Measurements from ENCODE around the gene TACR2. TPM values are rescaled to one million over a fixed set of nuclear protein-coding genes. Genes with fewer than 3 reads are reported as not detected.

The TACR2 gene
- total RNA-seq, 2 donors from 2014 or later = not detected

- Mint-ChIP-seq H3K36me3 (ENCODE audit: low read depth) (peaks cover 33% of the 10 kb centered on the region), H3K9me3 (no peaks in the 10 kb centered on the region), H3K27ac (no peak overlapping the region), H3K4me1 (peaks cover 6% of the 10 kb centered on the region), H3K27me3 (ENCODE audit: insufficient read depth) (no peaks in the 10 kb centered on the region), H3K4me3 (no peak overlapping the region)
- no peak for DNase-seq
- no peak for TF ChIP-seq CTCF (conservative IDR thresholded peaks at IDR 0.05)
- no peaks in the 10 kb centered on the region for H3K9me3 ChIP-seq (ENCODE audit: control insufficient read depth, low read length)
- H3K9ac ChIP-seq (ENCODE audit: extremely low read depth, low read length, poor library complexity, severe bottlenecking) = no peak overlapping the region
- no peaks in the 10 kb centered on the region for H3K36me3 ChIP-seq (ENCODE audit: control insufficient read depth, insufficient read depth, low read length)
- WGBS, 2 experiments (ENCODE audit: insufficient coverage in 1 of 2, insufficient read length in 1 of 2) = 94 to 96% methylated on average over 5 to 11 of the region's 11 CpGs
- no peaks in the 10 kb centered on the region for H3K27me3 ChIP-seq (ENCODE audit: control insufficient read depth, insufficient read depth, low read length, poor library complexity, severe bottlenecking)
- no peak overlapping the region for H3K4me3 ChIP-seq (ENCODE audit: low read length)
- H3K4me1 ChIP-seq (ENCODE audit: control insufficient read depth, insufficient read depth, low read length) = no peaks in the 10 kb centered on the region
- H3K27ac ChIP-seq (ENCODE audit: low read depth, low read length) = no peak overlapping the region
Observed at GRCh38 chr10:69376662-69377061, 40.1 kb downstream of the TACR2 start.

GRCh38 chr10:69375307-69376151, 41.2 kb downstream of the TACR2 start:
- H3K4me1 Mint-ChIP-seq = peaks cover 6% of the 10 kb centered on the region
- TF ChIP-seq CTCF (conservative IDR thresholded peaks at IDR 0.05) = no peak
- H3K36me3 ChIP-seq (ENCODE audit: control insufficient read depth, insufficient read depth, low read length) = peaks cover 5% of the 10 kb centered on the region
- H3K27ac ChIP-seq (ENCODE audit: low read depth, low read length) = no peak overlapping the region
- H3K4me3 ChIP-seq (ENCODE audit: low read length) = no peak overlapping the region
- no peaks in the 10 kb centered on the region for H3K4me1 ChIP-seq (ENCODE audit: control insufficient read depth, insufficient read depth, low read length)
- H3K9ac ChIP-seq (ENCODE audit: extremely low read depth, low read length, poor library complexity, severe bottlenecking) = no peak overlapping the region
- peaks cover 35% of the 10 kb centered on the region for H3K36me3 Mint-ChIP-seq (ENCODE audit: low read depth)
- H3K27me3 ChIP-seq (ENCODE audit: control insufficient read depth, insufficient read depth, low read length, poor library complexity, severe bottlenecking) = no peaks in the 10 kb centered on the region
- no peak overlapping the region for H3K4me3 Mint-ChIP-seq
- H3K9me3 ChIP-seq (ENCODE audit: control insufficient read depth, low read length) = no peaks in the 10 kb centered on the region
- whole genome bisulfite sequencing, 2 experiments (ENCODE audit: insufficient coverage in 1 of 2, insufficient read length in 1 of 2) = 68 to 77% methylated on average over 16 to 19 of the region's 19 CpGs
- peak overlapping the region; percentile 45 for H3K27ac Mint-ChIP-seq
- H3K9me3 Mint-ChIP-seq = no peaks in the 10 kb centered on the region
- H3K27me3 Mint-ChIP-seq (ENCODE audit: insufficient read depth) = no peaks in the 10 kb centered on the region
- peak; percentile 95 for DNase-seq

GRCh38 chr10:69374931-69375306, 41.8 kb downstream of the TACR2 start:
- H3K36me3 ChIP-seq (ENCODE audit: control insufficient read depth, insufficient read depth, low read length) = peaks cover 11% of the 10 kb centered on the region
- no peak overlapping the region for H3K27ac Mint-ChIP-seq
- no peak for TF ChIP-seq CTCF (conservative IDR thresholded peaks at IDR 0.05)

More at GRCh38 chr10:69374931-69375306, 41.8 kb downstream of the TACR2 start:
- Mint-ChIP-seq H3K27me3 (ENCODE audit: insufficient read depth) (no peaks in the 10 kb centered on the region), H3K4me3 (no peak overlapping the region), H3K4me1 (peaks cover 6% of the 10 kb centered on the region), H3K9me3 (no peaks in the 10 kb centered on the region), H3K36me3 (ENCODE audit: low read depth) (peaks cover 40% of the 10 kb centered on the region)
- H3K9me3 ChIP-seq (ENCODE audit: control insufficient read depth, low read length) = no peaks in the 10 kb centered on the region
- H3K27me3 ChIP-seq (ENCODE audit: control insufficient read depth, insufficient read depth, low read length, poor library complexity, severe bottlenecking) = no peaks in the 10 kb centered on the region
- no peak overlapping the region for H3K27ac ChIP-seq (ENCODE audit: low read depth, low read length)
- H3K4me3 ChIP-seq (ENCODE audit: low read length) = no peak overlapping the region
- H3K9ac ChIP-seq (ENCODE audit: extremely low read depth, low read length, poor library complexity, severe bottlenecking) = no peak overlapping the region
- no peak for DNase-seq
- 90 to 94% methylated on average over 2 of the region's 2 CpGs for WGBS, 2 experiments (ENCODE audit: insufficient coverage in 1 of 2, insufficient read length in 1 of 2)
- H3K4me1 ChIP-seq (ENCODE audit: control insufficient read depth, insufficient read depth, low read length) = no peaks in the 10 kb centered on the region
